PFSK-1 (cell line): ENCODE measurements around the gene UGT2B7.

Source experiments
- POLR2AphosphoS5 ChIP-seq: IDR thresholded peaks from 2 replicates; pipeline ENCODE4 v1.6.1; 2012; ENCODE audit warnings: low read depth, mild to moderate bottlenecking, control low read depth, low read length, moderate library complexity
- REST ChIP-seq, 2 experiments: IDR thresholded peaks; 2 replicates each; pipeline versions ENCODE4 v1.6.1 to v1.8.0; 2011 to 2012; ENCODE audit warnings: low read depth in 2 of 2, low read length in 2 of 2, control low read depth in 1 of 2, inconsistent platforms in 1 of 2, mild to moderate bottlenecking in 1 of 2, moderate library complexity in 1 of 2; ENCODE audit not compliant: insufficient read depth in 1 of 2

DNA sequence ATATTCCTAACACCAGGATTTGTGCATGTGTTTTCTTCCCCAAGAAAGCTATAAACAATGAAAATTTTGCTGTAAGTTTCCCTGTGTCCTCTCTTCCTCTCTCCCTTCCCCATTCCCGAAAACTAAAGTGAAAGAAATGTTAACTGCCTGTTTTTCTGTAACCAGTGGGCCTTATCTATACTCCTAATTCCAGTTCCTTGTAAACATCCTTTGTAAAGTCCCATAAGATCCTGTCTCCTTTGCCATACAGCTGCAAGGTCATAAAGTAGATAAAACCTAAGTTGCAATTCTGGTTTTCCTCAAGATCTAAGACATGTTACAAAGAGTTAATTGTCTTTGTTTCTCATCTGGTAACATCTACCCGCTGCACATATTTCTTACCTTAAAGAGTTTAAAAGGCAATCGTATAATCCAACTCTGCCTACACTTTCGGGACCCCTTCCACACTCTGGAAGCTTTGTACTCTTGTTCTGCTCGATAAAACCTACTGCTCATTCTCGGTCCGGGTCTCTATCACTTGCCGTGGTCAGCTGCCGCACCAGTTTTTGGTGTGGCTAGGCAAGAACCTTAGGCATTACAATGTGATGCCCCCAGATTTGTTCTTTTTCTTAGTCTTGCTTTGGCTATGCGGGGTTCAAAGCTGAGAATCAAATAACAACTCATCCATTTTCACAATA is 20.5 kb downstream of the UGT2B7 start:
- no peak for TF ChIP-seq POLR2AphosphoS5
- TF ChIP-seq REST (IDR thresholded peaks at IDR 0.05; ENCODE audit: insufficient read depth in 1 of 2, low read depth in 2 of 2, low read length in 2 of 2): no peak
